PC-3 (cell line): ENCODE data around the gene SPRING1.

Experiments
- CTCF ChIP-seq: fragments of 300-600 bp; sonication (generic); conservative IDR thresholded peaks from 2 replicates; pipeline ENCODE4 v1.5.1; 2017; ENCODE audit warnings: antibody characterized with exemption, low read depth, mild to moderate bottlenecking, low read length
- EZH2 ChIP-seq: fragments of 300-600 bp; sonication (generic); IDR thresholded peaks from one replicate; pipeline ENCODE4 v1.6.1; 2017; ENCODE audit warnings: antibody characterized with exemption, mild to moderate bottlenecking, low read length; ENCODE audit not compliant: unreplicated experiment
- EZH2phosphoT487 ChIP-seq: fragments of 300-600 bp; sonication (generic); IDR thresholded peaks from 2 replicates; pipeline ENCODE4 v1.6.1; 2018; ENCODE audit warnings: mild to moderate bottlenecking, antibody characterized with exemption, low read length, borderline replicate concordance

- TF ChIP-seq CTCF (no peak), EZH2 (no peak), EZH2phosphoT487 (no peak)
Observed at GRCh38 chr12:116698554-116699075, 39.3 kb downstream of the SPRING1 start.
